GM12878 (cell line): ENCODE measurements around the gene NELL1.

Experiments
- CBX5 ChIP-seq: sonication (generic); IDR thresholded peaks from 2 replicates; pipeline ENCODE4 v1.6.1; 2016; ENCODE audit warnings: low read depth, moderate library complexity, mild to moderate bottlenecking, inconsistent platforms
- TF ChIP-seq, protein P1 (sequence below): fragments of 450-650 bp; IDR thresholded peaks from 2 replicates; pipeline ENCODE4 v1.6.1; 2016; ENCODE audit warnings: mild to moderate bottlenecking

DNA sequence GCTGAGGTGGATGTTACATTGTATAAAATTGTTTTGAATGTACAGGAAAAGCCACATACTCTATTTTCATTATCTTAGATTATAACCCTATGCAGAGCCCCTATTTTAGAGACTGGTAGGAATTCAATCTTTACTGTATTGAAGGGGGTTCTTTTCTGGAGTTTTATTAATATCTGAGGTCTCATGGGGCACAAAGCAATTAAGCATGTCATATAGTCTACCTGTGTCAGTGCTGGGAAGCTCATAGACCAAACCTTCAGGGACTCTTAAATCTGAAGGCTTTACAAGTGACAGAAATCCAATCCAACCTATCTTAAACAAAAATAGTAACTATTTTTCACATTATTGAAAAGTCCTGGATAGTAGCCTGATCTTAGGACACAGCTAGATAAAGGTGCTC, 733.7 kb downstream of the NELL1 start:
- no peak for TF ChIP-seq CBX5
- TF ChIP-seq, protein P1, sequence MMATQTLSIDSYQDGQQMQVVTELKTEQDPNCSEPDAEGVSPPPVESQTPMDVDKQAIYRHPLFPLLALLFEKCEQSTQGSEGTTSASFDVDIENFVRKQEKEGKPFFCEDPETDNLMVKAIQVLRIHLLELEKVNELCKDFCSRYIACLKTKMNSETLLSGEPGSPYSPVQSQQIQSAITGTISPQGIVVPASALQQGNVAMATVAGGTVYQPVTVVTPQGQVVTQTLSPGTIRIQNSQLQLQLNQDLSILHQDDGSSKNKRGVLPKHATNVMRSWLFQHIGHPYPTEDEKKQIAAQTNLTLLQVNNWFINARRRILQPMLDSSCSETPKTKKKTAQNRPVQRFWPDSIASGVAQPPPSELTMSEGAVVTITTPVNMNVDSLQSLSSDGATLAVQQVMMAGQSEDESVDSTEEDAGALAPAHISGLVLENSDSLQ = no peak
